Body of pancreas (tissue), 4 donors: ENCODE data around the gene INF2. TPM values are rescaled to one million over a fixed set of nuclear protein-coding genes. Genes with fewer than 3 reads are reported as not detected.

Source experiments
- ATAC-seq: fragments of 150-250 bp; one replicate; pipeline ENCODE4 v1.9.1; 2016
- DNase-seq, 4 donors: peaks; one replicate each; pipeline ENCODE4 v3.0.0-alpha.2; 2019
- H3K27ac ChIP-seq, 4 donors: fragments of 200-600 bp; sonication (generic); 1 replicate in 3 of 4; 2 replicates in 1 of 4; pipeline versions ENCODE4 v1.5.1 to v1.6.1; 2016 to 2019; ENCODE audit warnings: mild to moderate bottlenecking in 1 of 4, mixed read lengths in 1 of 4, moderate library complexity in 1 of 4
- H3K27me3 ChIP-seq, 2 donors: fragments of 200-600 bp; sonication (generic); one replicate each; pipeline ENCODE4 v1.6.0; 2016; ENCODE audit warnings: mild to moderate bottlenecking in 1 of 2
- H3K36me3 ChIP-seq, 2 donors: fragments of 200-600 bp; sonication (generic); replicated peaks in 1 of 2; 2 replicates each; pipeline ENCODE4 v1.5.1; 2016; ENCODE audit warnings: low read depth in 2 of 2; ENCODE audit not compliant: insufficient read depth in 1 of 2
- H3K4me1 ChIP-seq: fragments of 200-600 bp; sonication (generic); one replicate; pipeline ENCODE4 v1.6.0; 2016
- H3K4me3 ChIP-seq, 2 donors: fragments of 200-600 bp; sonication (generic); 1 replicate in 1 of 2; 2 replicates in 1 of 2; pipeline ENCODE4 v1.5.1; 2016 to 2019
- H3K9me3 ChIP-seq, 3 donors: fragments of 200-600 bp; sonication (generic); 1 replicate in 2 of 3; 2 replicates in 1 of 3; pipeline ENCODE4 v1.5.1; 2016
- POLR2A ChIP-seq, 3 donors: fragments of 450-650 bp; IDR thresholded peaks; one replicate each; pipeline ENCODE4 v1.6.1; 2016; ENCODE audit warnings: antibody characterized with exemption in 3 of 3, mild to moderate bottlenecking in 2 of 3
- WGBS, 2 donors: methylation state at CpG; one replicate each; pipeline ENCODE4 v1.1.5; 2017; 5-methylcytosine and 5-hydroxymethylcytosine counted together
- intact Hi-C: fragments of 100-400 bp; cut with DNase I; formaldehyde crosslinking; loops from one replicate; pipeline ENCODE4 v1.15.1; 2023
- total RNA-seq, 2 donors: library from RNA; depleted of rRNA; stranded (reverse); fragments of >200 nt; gene quantifications; one replicate each; pipeline ENCODE4 v1.1.0, GENCODE V29; 2016
- TF ChIP-seq, protein P1 (sequence below), 7 experiments: fragments of 450-650 bp in 4 of 7; fragments of 200-600 bp in 3 of 7; sonication (generic) in 3 of 7; IDR thresholded peaks; one replicate each; pipeline ENCODE4 v1.5.1; 2016 to 2019; ENCODE audit warnings: antibody characterized with exemption in 7 of 7

The INF2 gene
- total RNA-seq, 2 donors from 2014 or later: 46.2 to 90.3 TPM

- intact Hi-C loops: no loop called here
- ATAC-seq: peak; percentile 94
Measured at GRCh38 chr14:104752735-104753527, 63.5 kb downstream of the INF2 start, which contains the start of gene SIVA1. Gene SIVA1, plus strand, starts transcription at chr14:104753147. Its CDS starts 55 bp downstream, at chr14:104753202.

DNA sequence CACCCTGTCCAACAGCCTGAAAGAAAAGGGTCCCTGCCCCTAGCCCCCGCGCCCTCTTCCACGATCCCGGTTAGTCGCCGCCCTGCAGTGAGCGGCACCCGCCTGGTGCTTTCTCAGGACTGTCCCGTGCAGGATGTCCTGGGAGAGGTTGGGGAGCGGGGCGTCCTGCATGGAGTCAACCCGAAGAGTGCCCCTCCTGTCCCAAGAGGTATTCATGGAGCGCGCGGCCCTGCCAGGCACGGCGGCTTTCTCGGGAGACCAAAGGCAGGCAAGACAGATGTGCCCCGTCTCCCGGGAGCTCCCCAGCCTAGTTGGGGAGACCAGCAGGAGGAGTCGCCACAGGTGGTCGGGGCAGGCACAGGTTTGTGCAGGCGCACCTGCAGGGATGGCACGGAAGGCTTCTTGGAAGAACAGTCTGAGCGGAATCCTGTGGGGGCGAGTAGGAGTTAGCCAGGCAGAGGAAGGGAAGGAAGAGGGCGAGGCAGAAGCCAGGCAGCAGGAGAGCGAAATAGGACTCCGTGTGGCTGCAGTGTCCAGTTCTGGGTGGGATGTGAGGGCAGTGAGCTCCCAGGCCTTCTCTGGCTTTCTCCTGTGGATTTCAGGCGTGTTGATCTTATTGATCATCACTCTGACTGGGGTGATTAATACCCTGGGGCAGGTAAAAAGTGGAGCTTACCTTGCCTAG is 64.3 kb downstream of the INF2 start:
- peaks cover 51% of the 10 kb centered on the region for H3K4me1 ChIP-seq
- WGBS, 2 donors: 0% methylated on average over 6 to 30 of the region's 30 CpGs
- H3K27ac ChIP-seq: peak overlapping the region; percentile 65 to 94 (median 88)
- DNase-seq (peak in 1 of 4 donors; percentile 37), ATAC-seq (no peak)
- intact Hi-C loops: no loop called here
- H3K27me3 ChIP-seq: no peaks in the 10 kb centered on the region
- TF ChIP-seq POLR2A (IDR thresholded peaks at IDR 0.05): no peak
- TF ChIP-seq, protein P1, sequence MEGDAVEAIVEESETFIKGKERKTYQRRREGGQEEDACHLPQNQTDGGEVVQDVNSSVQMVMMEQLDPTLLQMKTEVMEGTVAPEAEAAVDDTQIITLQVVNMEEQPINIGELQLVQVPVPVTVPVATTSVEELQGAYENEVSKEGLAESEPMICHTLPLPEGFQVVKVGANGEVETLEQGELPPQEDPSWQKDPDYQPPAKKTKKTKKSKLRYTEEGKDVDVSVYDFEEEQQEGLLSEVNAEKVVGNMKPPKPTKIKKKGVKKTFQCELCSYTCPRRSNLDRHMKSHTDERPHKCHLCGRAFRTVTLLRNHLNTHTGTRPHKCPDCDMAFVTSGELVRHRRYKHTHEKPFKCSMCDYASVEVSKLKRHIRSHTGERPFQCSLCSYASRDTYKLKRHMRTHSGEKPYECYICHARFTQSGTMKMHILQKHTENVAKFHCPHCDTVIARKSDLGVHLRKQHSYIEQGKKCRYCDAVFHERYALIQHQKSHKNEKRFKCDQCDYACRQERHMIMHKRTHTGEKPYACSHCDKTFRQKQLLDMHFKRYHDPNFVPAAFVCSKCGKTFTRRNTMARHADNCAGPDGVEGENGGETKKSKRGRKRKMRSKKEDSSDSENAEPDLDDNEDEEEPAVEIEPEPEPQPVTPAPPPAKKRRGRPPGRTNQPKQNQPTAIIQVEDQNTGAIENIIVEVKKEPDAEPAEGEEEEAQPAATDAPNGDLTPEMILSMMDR (IDR thresholded peaks at IDR 0.05): no peak
- H3K9me3 ChIP-seq: no peaks in the 10 kb centered on the region
- H3K4me3 ChIP-seq: peak overlapping the region; percentile 79 to 90
- H3K36me3 ChIP-seq: no peaks in the 10 kb centered on the region

More at GRCh38 chr14:104752735-104753527, 63.5 kb downstream of the INF2 start, which contains the start of gene SIVA1:
- Histone ChIP-seq H3K27me3 (no peaks in the 10 kb centered on the region), H3K36me3 (no peaks in the 10 kb centered on the region), H3K9me3 (no peaks in the 10 kb centered on the region), H3K27ac (peak within 1 kb of the TSS; percentile 78 to 94 (median 88)), H3K4me1 (peaks cover 48% of the 10 kb centered on the region), H3K4me3 (peak within 1 kb of the TSS; percentile 79 to 90)
- TF ChIP-seq, protein P1 (IDR thresholded peaks at IDR 0.05): peak in 1 of 7 experiments; percentile 14
- TF ChIP-seq POLR2A (IDR thresholded peaks at IDR 0.05): peak; percentile 86 to 89 (median 88)
- 0% methylated on average over 3 to 94 of the region's 95 CpGs for WGBS, 2 donors
- peak; percentile 99 to 100 (median 99) for DNase-seq

DNA sequence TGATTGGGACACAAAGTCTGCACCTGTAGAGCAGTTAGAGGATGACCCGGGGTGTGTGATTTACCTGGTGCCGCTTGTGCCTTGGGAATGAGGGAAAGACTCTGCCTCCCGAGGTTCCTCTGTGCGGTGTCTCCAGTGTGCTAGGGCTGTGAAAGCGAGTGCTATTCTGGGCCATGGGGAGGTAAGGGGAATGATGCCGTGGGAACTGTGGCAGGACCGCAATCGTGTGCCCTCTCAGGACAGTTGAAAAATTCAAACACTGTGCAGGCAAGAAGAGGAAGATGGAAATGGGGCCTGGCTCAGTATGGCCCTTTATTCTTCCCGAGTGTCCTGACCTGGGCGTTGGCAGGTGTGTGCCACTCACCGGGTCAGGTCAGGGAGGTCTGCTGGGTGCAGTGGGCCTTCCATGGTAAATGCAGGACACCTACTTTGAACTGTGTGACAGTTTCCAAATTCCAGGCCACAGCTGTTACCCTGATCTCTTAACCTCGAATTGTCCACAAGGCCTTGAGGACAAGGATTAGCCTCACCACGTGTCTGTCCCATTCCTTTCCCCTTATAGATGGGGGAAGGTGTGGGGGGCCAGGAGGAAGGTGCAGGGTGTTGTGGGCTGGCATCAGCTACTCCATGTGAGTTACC is 64.9 kb downstream of the INF2 start:
- Histone ChIP-seq H3K4me1 (peaks cover 51% of the 10 kb centered on the region), H3K9me3 (no peaks in the 10 kb centered on the region), H3K4me3 (peak overlapping the region in 1 of 2 donors; percentile 79), H3K27me3 (no peaks in the 10 kb centered on the region), H3K36me3 (no peaks in the 10 kb centered on the region), H3K27ac (peak overlapping the region in 3 of 4 donors; percentile 65 to 94 (median 87))
- ATAC-seq: no peak
- TF ChIP-seq, protein P1 (IDR thresholded peaks at IDR 0.05): no peak
- TF ChIP-seq POLR2A (IDR thresholded peaks at IDR 0.05): no peak
- WGBS, 2 donors: 19 to 20% methylated on average over 13 of the region's 13 CpGs
- intact Hi-C loops: no loop called here
- DNase-seq: no peak

GRCh38 chr14:104755621-104756020 is 66.2 kb downstream of the INF2 start:
- 30 to 40% methylated on average over 1 to 11 of the region's 11 CpGs for WGBS, 2 donors

More at GRCh38 chr14:104755621-104756020, 66.2 kb downstream of the INF2 start:
- Histone ChIP-seq H3K9me3 (no peaks in the 10 kb centered on the region), H3K4me1 (peaks cover 51% of the 10 kb centered on the region), H3K36me3 (no peaks in the 10 kb centered on the region), H3K27ac (peak overlapping the region; percentile 54 to 94 (median 67)), H3K27me3 (no peaks in the 10 kb centered on the region), H3K4me3 (no peak overlapping the region)
- DNase-seq (peak; percentile 56 to 88 (median 81)), ATAC-seq (no peak)
- TF ChIP-seq, protein P1 (IDR thresholded peaks at IDR 0.05): no peak
- TF ChIP-seq POLR2A (IDR thresholded peaks at IDR 0.05): no peak
- intact Hi-C loops: no loop called here
